OCI-LY3 (cell line): ENCODE results near the gene CHST2.

Experiments used
- H2AFZ ChIP-seq: fragments of 200-600, 300-600 bp; shearing (Covaris generic); 2 replicates; pipeline ENCODE4 v1.6.0; 2014; ENCODE audit warnings: antibody characterized with exemption, low read depth, low read length
- H3K27ac ChIP-seq: fragments of 200-600, 300-600 bp; sonication (generic); 2 replicates; pipeline ENCODE4 v1.5.1; 2014; ENCODE audit warnings: mild to moderate bottlenecking, low read length, moderate library complexity, mixed read lengths
- H3K27me3 ChIP-seq: fragments of 200-600, 300-600 bp; sonication (generic); 2 replicates; pipeline ENCODE4 v1.6.1; 2014; ENCODE audit warnings: low read depth, low read length, mixed read lengths
- H3K36me3 ChIP-seq: fragments of 200-600, 300-600 bp; sonication (generic); replicated peaks from 2 replicates; pipeline ENCODE3; 2014; ENCODE audit warnings: low read depth, low read length, mixed read lengths
- H3K4me1 ChIP-seq: fragments of 300-600, 200-600 bp; sonication (generic); 2 replicates; pipeline ENCODE4 v1.6.1; 2014; ENCODE audit warnings: low read length, mixed read lengths
- H3K4me2 ChIP-seq: fragments of 200-600, 300-600 bp; sonication (generic); 2 replicates; pipeline ENCODE4 v1.6.1; 2014; ENCODE audit warnings: low read length, mixed read lengths
- H3K4me3 ChIP-seq: fragments of 300-600, 200-600 bp; sonication (generic); 2 replicates; pipeline ENCODE4 v1.5.1; 2014; ENCODE audit warnings: antibody characterized with exemption, mild to moderate bottlenecking, low read length, moderate library complexity
- H3K79me2 ChIP-seq: fragments of 300-600, 200-600 bp; shearing (Covaris generic); 2 replicates; pipeline ENCODE4 v1.6.1; 2014; ENCODE audit warnings: mild to moderate bottlenecking, low read length, mixed read lengths
- H3K9ac ChIP-seq: fragments of 300-600, 200-600 bp; shearing (Covaris generic); 2 replicates; pipeline ENCODE4 v1.6.0; 2014; ENCODE audit warnings: mild to moderate bottlenecking, low read length, moderate library complexity
- H3K9me3 ChIP-seq: fragments of 200-600, 300-600 bp; shearing (Covaris generic); 2 replicates; pipeline ENCODE4 v1.6.1; 2014; ENCODE audit warnings: low read length, mixed read lengths; ENCODE audit not compliant: insufficient read depth
- H4K20me1 ChIP-seq: fragments of 200-600, 300-600 bp; sonication (generic); 2 replicates; pipeline ENCODE4 v1.6.1; 2016; ENCODE audit warnings: low read length, mixed read lengths; ENCODE audit not compliant: insufficient read depth
- EZH2phosphoT487 ChIP-seq: fragments of 200-600 bp; shearing (Covaris generic); IDR thresholded peaks from 2 replicates; pipeline ENCODE4 v1.6.1; 2018; ENCODE audit warnings: antibody characterized with exemption, mixed run types, low read depth
- TF ChIP-seq, protein P1 (sequence below): fragments of 200-600, 300-600 bp; sonication (generic); IDR thresholded peaks from 2 replicates; pipeline ENCODE4 v1.5.1; 2014; ENCODE audit warnings: antibody characterized with exemption, low read length, low read depth

CHST2 gene

DNA sequence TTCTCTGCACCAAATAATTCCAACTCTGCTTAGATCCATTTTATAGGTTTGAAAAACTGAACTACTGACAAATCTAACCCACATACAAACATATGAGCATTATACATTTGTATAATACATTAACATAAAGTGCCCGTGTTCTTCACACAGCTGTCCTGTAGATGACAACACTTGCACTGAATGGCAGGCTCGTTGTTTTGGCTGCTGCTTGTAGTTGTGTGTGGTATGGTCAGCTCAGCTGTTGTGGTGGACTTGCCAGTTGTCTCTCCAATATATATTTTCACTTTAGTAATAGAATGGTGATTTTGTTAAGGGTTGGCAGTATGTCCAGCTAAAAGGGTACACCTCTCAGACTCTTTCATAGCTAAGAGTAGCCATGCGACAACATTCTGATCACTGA, 30.5 kb downstream of the CHST2 start:
- Histone ChIP-seq H3K9me3 (no peaks in the 10 kb centered on the region), H3K27ac (no peak overlapping the region), H4K20me1 (no peaks in the 10 kb centered on the region), H2AFZ (no peak overlapping the region), H3K4me2 (no peak overlapping the region), H3K79me2 (no peaks in the 10 kb centered on the region), H3K27me3 (no peaks in the 10 kb centered on the region), H3K4me1 (peaks cover 14% of the 10 kb centered on the region), H3K4me3 (no peak overlapping the region), H3K9ac (no peak overlapping the region), H3K36me3 (no peaks in the 10 kb centered on the region)
- no peak for TF ChIP-seq EZH2phosphoT487
- TF ChIP-seq, protein P1, sequence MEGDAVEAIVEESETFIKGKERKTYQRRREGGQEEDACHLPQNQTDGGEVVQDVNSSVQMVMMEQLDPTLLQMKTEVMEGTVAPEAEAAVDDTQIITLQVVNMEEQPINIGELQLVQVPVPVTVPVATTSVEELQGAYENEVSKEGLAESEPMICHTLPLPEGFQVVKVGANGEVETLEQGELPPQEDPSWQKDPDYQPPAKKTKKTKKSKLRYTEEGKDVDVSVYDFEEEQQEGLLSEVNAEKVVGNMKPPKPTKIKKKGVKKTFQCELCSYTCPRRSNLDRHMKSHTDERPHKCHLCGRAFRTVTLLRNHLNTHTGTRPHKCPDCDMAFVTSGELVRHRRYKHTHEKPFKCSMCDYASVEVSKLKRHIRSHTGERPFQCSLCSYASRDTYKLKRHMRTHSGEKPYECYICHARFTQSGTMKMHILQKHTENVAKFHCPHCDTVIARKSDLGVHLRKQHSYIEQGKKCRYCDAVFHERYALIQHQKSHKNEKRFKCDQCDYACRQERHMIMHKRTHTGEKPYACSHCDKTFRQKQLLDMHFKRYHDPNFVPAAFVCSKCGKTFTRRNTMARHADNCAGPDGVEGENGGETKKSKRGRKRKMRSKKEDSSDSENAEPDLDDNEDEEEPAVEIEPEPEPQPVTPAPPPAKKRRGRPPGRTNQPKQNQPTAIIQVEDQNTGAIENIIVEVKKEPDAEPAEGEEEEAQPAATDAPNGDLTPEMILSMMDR: no peak

DNA sequence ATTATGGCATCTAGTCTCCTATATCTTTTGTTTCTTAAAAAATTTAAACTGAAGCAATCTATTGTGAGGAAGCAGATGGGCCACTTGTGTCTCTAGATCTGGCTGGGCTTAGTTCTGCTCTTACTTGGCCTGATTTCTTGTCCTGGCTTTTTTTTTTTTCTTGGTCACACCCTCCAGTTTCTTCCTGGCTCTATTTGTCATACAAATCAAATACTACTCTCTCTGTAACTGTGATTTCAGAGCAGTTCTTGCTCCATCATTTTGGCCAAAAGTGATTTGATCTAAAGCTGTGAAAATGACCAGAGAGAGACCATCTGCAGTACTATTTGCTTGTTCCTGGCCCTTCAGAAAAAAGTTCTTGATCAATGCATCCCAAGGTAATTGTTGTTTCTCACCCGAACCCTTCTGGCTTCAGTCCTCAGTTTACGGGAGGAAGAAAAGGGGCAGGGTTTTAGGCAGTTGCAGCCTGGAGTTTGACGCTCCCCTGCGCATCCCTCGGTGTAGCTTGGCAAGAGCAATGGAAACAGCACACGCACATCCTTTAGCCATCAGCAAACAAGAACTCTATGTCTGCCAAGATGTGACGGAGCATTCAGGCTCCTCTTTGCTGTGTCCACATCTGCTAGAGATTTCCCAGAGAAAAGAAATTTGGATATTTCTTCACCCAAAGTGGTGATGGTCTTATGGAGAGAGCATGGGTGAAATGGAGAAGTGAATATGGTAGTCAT, 31.6 kb downstream of the CHST2 start:
- Histone ChIP-seq H3K27ac (no peak overlapping the region), H3K36me3 (no peaks in the 10 kb centered on the region), H4K20me1 (no peaks in the 10 kb centered on the region), H3K4me1 (peaks cover 22% of the 10 kb centered on the region), H3K27me3 (no peaks in the 10 kb centered on the region), H3K4me3 (no peak overlapping the region), H3K79me2 (no peaks in the 10 kb centered on the region), H3K4me2 (no peak overlapping the region), H3K9me3 (no peaks in the 10 kb centered on the region), H3K9ac (no peak overlapping the region), H2AFZ (no peak overlapping the region)
- no peak for TF ChIP-seq EZH2phosphoT487
- TF ChIP-seq, protein P1: no peak

DNA sequence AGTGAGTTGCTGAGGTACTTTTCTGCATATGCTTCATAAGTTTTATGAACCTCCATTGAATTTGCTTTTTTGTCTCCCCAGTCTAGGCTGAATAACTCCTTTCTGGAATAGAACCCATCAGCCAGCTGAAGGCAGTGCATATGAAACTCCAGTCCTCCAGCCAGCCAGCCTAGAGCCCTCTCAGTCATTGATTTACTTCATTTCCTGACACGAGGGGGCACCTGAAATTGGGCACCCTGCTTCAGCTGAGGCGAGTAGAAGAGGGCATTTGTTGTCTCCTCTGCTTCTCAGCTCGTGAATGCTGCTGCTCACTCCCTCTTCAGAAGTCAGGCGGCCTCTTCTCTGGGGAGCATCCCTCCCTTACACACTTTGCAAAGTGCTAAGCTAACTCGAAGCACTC, 32.5 kb downstream of the CHST2 start:
- Histone ChIP-seq H3K4me3 (no peak overlapping the region), H4K20me1 (no peaks in the 10 kb centered on the region), H3K9me3 (no peaks in the 10 kb centered on the region), H3K79me2 (no peaks in the 10 kb centered on the region), H3K27me3 (no peaks in the 10 kb centered on the region), H3K4me2 (no peak overlapping the region), H3K4me1 (peaks cover 22% of the 10 kb centered on the region), H3K36me3 (no peaks in the 10 kb centered on the region), H2AFZ (no peak overlapping the region), H3K27ac (no peak overlapping the region), H3K9ac (no peak overlapping the region)
- TF ChIP-seq, protein P1: no peak
- no peak for TF ChIP-seq EZH2phosphoT487

DNA sequence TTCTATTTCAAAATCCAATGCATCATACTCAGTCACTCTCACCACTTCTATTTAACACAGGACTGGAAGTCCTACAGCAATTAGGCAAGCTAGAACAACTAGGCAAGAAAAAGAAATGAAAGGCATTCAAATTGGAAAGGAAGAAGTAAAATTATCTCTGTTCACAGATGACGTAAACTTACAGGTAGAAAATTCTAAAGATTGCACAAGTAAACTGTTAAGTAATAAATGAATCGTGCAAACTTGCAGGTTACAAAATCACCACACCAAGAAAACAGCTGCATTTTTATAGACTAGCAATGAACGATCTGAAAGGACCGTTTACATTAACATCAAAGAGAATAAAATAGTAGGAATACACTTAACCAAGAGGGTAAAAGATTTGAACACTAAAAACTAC, 36.2 kb downstream of the CHST2 start:
- Histone ChIP-seq H3K27ac (no peak overlapping the region), H3K27me3 (no peaks in the 10 kb centered on the region)
- TF ChIP-seq EZH2phosphoT487: no peak
- TF ChIP-seq, protein P1: no peak

More for the DNA sequence above, 36.2 kb downstream of the CHST2 start:
- no peaks in the 10 kb centered on the region for H4K20me1 ChIP-seq
- H3K4me2 ChIP-seq: no peak overlapping the region
- no peaks in the 10 kb centered on the region for H3K9me3 ChIP-seq
- H3K79me2 ChIP-seq: no peaks in the 10 kb centered on the region
- no peaks in the 10 kb centered on the region for H3K36me3 ChIP-seq
- no peak overlapping the region for H2AFZ ChIP-seq
- H3K9ac ChIP-seq: no peak overlapping the region
- H3K4me1 ChIP-seq: peaks cover 52% of the 10 kb centered on the region
- no peak overlapping the region for H3K4me3 ChIP-seq
